ENCODE data around the gene RASGRF1.

DNA sequence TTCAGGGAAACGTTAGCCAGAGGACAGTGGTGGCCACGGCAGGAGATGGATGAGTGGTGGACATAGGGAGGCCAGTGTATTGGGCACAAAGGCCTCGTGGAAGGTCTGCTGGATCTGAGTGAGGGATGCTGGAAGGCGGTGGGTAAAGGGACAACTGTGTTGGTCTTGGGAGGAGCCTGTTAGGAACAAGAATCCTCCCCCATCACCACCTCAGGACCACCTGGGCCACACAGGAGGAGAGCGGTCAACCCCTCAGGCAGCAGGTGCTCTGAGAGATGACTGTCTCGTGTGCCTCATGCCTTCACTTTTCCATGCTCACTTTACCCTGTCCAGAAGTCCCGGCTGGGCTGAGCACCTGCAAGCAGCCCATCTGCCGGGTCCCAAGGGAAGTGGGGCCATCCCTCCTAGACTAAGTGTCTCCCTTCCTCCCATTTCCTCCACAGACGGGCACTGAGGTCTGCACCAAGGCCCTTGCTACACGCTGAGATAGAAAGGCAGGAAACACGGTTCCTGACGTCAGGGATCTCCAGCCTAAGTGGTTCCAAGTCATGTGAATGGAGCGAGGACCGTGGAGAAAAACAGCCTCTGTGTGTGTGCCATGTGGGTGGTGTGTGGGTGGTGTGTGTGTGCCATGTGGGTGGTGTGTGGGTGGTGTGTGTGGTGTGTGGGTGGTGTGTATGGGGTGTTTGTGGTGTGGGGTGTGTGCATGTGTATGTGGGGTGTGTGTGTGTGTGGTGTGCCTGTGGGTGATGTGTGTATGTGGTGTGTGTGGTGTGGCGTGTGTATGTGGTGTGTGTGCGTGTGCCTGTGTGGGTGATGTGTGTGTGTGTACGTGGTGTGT lies 97.9 kb downstream of the RASGRF1 start:
- TF ChIP-seq, protein P1, sequence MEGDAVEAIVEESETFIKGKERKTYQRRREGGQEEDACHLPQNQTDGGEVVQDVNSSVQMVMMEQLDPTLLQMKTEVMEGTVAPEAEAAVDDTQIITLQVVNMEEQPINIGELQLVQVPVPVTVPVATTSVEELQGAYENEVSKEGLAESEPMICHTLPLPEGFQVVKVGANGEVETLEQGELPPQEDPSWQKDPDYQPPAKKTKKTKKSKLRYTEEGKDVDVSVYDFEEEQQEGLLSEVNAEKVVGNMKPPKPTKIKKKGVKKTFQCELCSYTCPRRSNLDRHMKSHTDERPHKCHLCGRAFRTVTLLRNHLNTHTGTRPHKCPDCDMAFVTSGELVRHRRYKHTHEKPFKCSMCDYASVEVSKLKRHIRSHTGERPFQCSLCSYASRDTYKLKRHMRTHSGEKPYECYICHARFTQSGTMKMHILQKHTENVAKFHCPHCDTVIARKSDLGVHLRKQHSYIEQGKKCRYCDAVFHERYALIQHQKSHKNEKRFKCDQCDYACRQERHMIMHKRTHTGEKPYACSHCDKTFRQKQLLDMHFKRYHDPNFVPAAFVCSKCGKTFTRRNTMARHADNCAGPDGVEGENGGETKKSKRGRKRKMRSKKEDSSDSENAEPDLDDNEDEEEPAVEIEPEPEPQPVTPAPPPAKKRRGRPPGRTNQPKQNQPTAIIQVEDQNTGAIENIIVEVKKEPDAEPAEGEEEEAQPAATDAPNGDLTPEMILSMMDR (conservative IDR thresholded peaks at IDR 0.05; ENCODE audit: low read length) = no peak
- no peak for TF ChIP-seq EZH2phosphoT487 (IDR thresholded peaks at IDR 0.05; ENCODE audit: borderline replicate concordance, low read depth, low read length)

Data from OCI-LY7 (cell line).